Measurements from ENCODE around the gene IL6R.
A peak's percentile ranks its signal among the peaks of the same experiment; 100 is the strongest.

IL6R gene

GRCh38 chr1:154453574-154454352 is 48.6 kb downstream of the IL6R start:
- no peak for DNase-seq

- DNase-seq = no peak
Observed at GRCh38 chr1:154454386-154455120, 49.4 kb downstream of the IL6R start.

- DNase-seq = no peak
Observed at GRCh38 chr1:154456631-154457030, 51.5 kb downstream of the IL6R start.

- no peak for DNase-seq
Observed at GRCh38 chr1:154459080-154459479, 53.9 kb downstream of the IL6R start.

- DNase-seq = no peak
Observed at GRCh38 chr1:154460695-154461260, 55.6 kb downstream of the IL6R start.

- no peak for DNase-seq
Observed at GRCh38 chr1:154463512-154463990, 58.4 kb downstream of the IL6R start.

- DNase-seq = no peak
Observed at GRCh38 chr1:154465621-154466195, 60.6 kb downstream of the IL6R start.

GRCh38 chr1:154466206-154466605 is 61.1 kb downstream of the IL6R start:
- DNase-seq = no peak

GRCh38 chr1:154466921-154467417 is 61.8 kb downstream of the IL6R start:
- no peak for DNase-seq

GRCh38 chr1:154467434-154468102 is 62.4 kb downstream of the IL6R start:
- DNase-seq = no peak

- DNase-seq = no peak
Observed at GRCh38 chr1:154468535-154469250, 63.5 kb downstream of the IL6R start.

- DNase-seq = no peak
Observed at GRCh38 chr1:154469844-154470560, 64.9 kb downstream of the IL6R start.

- DNase-seq = no peak
Observed at GRCh38 chr1:154471304-154471703, 66.2 kb downstream of the IL6R start.

- peak; percentile 47 for DNase-seq
Observed at GRCh38 chr1:154474802-154475201, 69.7 kb downstream of the IL6R start.

- no peak for DNase-seq
Observed at GRCh38 chr1:154476791-154477190, 71.6 kb downstream of the IL6R start.

- DNase-seq = no peak
Observed at GRCh38 chr1:154478013-154478412, 72.9 kb downstream of the IL6R start.

- DNase-seq = no peak
Observed at GRCh38 chr1:154478639-154479038, 73.5 kb downstream of the IL6R start.

- DNase-seq = peak; percentile 75
Observed at GRCh38 chr1:154479764-154480421, 74.8 kb downstream of the IL6R start.

- no peak for DNase-seq
Observed at GRCh38 chr1:154481053-154481452, 75.9 kb downstream of the IL6R start.

GRCh38 chr1:154483941-154484803 is 79.0 kb downstream of the IL6R start:
- DNase-seq = no peak

Measured in left hindlimb (tissue), 1 donor.